ENCODE results near the gene THSD7B. TPM values are rescaled to one million over a fixed set of nuclear protein-coding genes. Genes with fewer than 3 reads are reported as not detected.

THSD7B gene
- total RNA-seq, 1 donor from 2014 or later: 0.19 TPM

DNA sequence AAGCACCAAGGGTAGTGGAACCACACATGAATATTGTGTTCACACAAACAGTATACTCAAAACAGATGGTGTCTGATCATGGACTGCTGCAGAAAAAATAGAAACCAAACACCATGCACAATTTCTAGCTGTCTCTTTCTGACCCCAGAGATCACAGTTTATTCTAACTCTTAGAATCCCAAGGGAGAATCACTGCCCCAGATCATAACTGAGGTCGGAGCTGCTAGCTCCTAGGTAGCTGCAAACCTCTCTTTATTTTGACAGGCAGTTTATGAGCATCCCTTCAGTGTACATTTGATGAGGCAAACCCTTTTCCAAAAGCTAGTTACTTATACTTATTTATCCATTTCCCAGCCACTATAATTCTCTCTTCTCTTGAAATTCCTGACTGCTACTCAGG lies 759.8 kb downstream of the THSD7B start:
- Mint-ChIP-seq H3K36me3 (ENCODE audit: low read depth) (no peaks in the 10 kb centered on the region), H3K27ac (ENCODE audit: unreplicated experiment) (no peak overlapping the region), H3K9me3 (no peaks in the 10 kb centered on the region), H3K27me3 (ENCODE audit: low read depth) (peaks cover 3% of the 10 kb centered on the region), H3K4me1 (peaks cover 7% of the 10 kb centered on the region), H3K4me3 (no peak overlapping the region)
- TF ChIP-seq, protein P1, sequence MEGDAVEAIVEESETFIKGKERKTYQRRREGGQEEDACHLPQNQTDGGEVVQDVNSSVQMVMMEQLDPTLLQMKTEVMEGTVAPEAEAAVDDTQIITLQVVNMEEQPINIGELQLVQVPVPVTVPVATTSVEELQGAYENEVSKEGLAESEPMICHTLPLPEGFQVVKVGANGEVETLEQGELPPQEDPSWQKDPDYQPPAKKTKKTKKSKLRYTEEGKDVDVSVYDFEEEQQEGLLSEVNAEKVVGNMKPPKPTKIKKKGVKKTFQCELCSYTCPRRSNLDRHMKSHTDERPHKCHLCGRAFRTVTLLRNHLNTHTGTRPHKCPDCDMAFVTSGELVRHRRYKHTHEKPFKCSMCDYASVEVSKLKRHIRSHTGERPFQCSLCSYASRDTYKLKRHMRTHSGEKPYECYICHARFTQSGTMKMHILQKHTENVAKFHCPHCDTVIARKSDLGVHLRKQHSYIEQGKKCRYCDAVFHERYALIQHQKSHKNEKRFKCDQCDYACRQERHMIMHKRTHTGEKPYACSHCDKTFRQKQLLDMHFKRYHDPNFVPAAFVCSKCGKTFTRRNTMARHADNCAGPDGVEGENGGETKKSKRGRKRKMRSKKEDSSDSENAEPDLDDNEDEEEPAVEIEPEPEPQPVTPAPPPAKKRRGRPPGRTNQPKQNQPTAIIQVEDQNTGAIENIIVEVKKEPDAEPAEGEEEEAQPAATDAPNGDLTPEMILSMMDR (conservative IDR thresholded peaks at IDR 0.05): no peak
- DNase-seq (ENCODE audit: low read depth, low spot score): no peak

DNA sequence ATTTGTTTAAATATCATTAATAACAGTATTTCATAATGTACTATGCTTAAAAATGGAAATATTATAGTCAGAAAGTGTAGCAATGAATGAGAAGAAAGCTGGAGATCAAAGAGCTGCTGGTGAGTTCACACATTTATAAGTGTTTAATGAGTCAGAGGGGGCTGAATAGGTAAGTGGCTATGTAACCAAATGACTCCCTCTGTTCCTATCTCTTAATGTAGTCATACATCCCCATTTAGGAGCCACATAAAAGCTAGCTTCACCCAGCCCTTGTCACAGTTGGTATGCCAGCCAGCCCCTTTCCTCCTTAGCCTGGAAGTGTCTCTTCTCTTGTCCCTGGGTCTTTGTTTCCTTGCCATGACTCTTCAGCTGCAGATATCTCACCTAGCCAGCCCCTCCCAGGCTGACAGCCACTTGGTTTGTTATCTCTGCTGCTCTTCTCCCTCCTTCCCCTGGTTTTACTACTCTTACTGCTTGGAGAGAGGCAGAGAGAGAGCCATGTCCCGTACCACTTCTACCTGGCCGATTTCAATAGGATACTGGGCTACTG lies 760.4 kb downstream of the THSD7B start:
- Mint-ChIP-seq H3K4me1 (peaks cover 7% of the 10 kb centered on the region), H3K9me3 (no peaks in the 10 kb centered on the region), H3K36me3 (ENCODE audit: low read depth) (no peaks in the 10 kb centered on the region), H3K4me3 (no peak overlapping the region), H3K27ac (ENCODE audit: unreplicated experiment) (no peak overlapping the region), H3K27me3 (ENCODE audit: low read depth) (peaks cover 3% of the 10 kb centered on the region)
- DNase-seq (ENCODE audit: low read depth, low spot score): no peak
- TF ChIP-seq, protein P1 (conservative IDR thresholded peaks at IDR 0.05): no peak

DNA sequence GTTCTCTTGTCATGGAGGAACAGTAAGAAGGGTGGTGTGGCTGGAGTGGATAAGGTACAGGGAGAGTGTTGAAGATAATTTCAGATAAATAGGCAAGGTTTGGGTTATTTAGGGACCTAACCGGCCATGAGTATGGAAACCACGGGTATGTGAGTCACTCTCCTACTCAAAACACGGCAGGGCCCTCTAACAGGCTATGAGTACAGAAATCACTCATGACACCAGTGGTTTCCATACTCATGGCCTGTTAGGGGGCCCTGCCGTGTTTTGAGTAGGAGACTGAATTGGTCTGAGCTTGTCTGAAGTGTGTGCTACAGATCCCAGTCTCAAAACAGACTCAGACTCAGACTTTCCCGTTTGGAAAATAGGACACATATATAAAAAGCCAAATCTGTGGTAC lies 770.6 kb downstream of the THSD7B start:
- no peak for DNase-seq (ENCODE audit: low read depth, low spot score)
- no peak overlapping the region for H3K27ac Mint-ChIP-seq (ENCODE audit: unreplicated experiment)
- H3K27me3 Mint-ChIP-seq (ENCODE audit: low read depth): no peaks in the 10 kb centered on the region
- H3K4me1 Mint-ChIP-seq: no peaks in the 10 kb centered on the region
- TF ChIP-seq, protein P1 (conservative IDR thresholded peaks at IDR 0.05): no peak
- no peaks in the 10 kb centered on the region for H3K9me3 Mint-ChIP-seq
- no peak overlapping the region for H3K4me3 Mint-ChIP-seq
- no peaks in the 10 kb centered on the region for H3K36me3 Mint-ChIP-seq (ENCODE audit: low read depth)

DNA sequence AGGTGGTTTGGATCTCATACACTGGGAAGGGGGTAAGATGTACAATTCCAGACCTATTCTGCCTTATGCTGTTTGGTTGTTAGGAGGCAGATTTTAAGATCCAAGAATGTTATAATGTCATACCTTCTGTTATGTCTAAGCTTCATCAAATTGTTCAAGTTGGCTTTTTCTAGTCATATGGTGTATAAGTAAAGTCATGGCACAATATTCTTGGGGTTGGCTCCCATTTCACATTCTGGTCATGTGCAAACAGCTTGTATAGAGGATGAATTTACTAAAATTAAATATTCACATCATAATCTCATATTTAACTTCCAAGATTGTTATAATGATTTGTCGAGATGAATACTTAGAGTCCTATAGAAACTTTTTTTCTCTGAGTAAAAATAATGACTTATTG lies 774.0 kb downstream of the THSD7B start:
- H3K4me3 Mint-ChIP-seq: no peak overlapping the region
- H3K4me1 Mint-ChIP-seq: no peaks in the 10 kb centered on the region

DNA sequence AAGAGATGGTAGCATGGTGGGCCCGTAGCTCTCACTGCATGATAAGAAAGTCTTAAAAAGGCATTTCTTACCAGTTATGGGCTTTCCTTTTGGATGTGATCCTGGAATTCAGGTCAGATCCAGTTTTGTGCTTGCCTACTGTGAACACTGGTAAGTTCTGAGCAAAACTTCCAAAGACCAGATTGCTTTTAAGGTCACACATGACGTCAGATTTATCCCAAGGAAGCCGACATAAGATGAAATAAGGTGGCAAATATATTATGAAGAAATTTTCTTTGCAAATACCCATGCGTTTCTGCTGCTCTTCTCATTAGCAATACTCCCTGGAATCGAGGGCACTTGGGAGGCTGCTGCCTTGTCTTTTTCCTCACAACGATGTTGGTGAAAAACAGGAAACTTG lies 782.5 kb downstream of the THSD7B start:
- Mint-ChIP-seq H3K36me3 (ENCODE audit: low read depth) (no peaks in the 10 kb centered on the region), H3K9me3 (peaks cover 4% of the 10 kb centered on the region), H3K4me1 (no peaks in the 10 kb centered on the region), H3K27me3 (ENCODE audit: low read depth) (peaks cover 12% of the 10 kb centered on the region), H3K27ac (ENCODE audit: unreplicated experiment) (no peak overlapping the region), H3K4me3 (no peak overlapping the region)
- TF ChIP-seq, protein P1 (conservative IDR thresholded peaks at IDR 0.05): no peak
- no peak for DNase-seq (ENCODE audit: low read depth, low spot score)

More for the DNA sequence above, 774.0 kb downstream of the THSD7B start:
- TF ChIP-seq, protein P1 (conservative IDR thresholded peaks at IDR 0.05): no peak
- Mint-ChIP-seq H3K27ac (ENCODE audit: unreplicated experiment) (no peak overlapping the region), H3K9me3 (no peaks in the 10 kb centered on the region), H3K36me3 (ENCODE audit: low read depth) (no peaks in the 10 kb centered on the region), H3K27me3 (ENCODE audit: low read depth) (peaks cover 11% of the 10 kb centered on the region)
- DNase-seq (ENCODE audit: low read depth, low spot score): no peak

Measured in neural crest cell (in vitro differentiated cells).